Astrocyte of the cerebellum (primary cell): Measurements from ENCODE around the gene NOL6.

Experiments
- DNase-seq: peaks from one replicate; pipeline ENCODE4 v3.0.0-alpha.2; 2011; ENCODE audit warnings: low read depth
- H3K4me3 ChIP-seq: 2 replicates; pipeline ENCODE4 v1.5.1; 2011; ENCODE audit warnings: mild to moderate bottlenecking, low read depth, low read length, moderate library complexity
- in situ Hi-C: cut with HindIII; loops from 2 replicates; pipeline ENCODE4 v1.10.0; 2017; ENCODE audit warnings: low sequenced_read_pairs
- TF ChIP-seq, protein P1 (sequence below): IDR thresholded peaks from 2 replicates; pipeline ENCODE4 v1.5.1; 2012; ENCODE audit warnings: low read length, low read depth, moderate library complexity, mild to moderate bottlenecking; ENCODE audit errors: missing control alignments

The NOL6 gene

DNA sequence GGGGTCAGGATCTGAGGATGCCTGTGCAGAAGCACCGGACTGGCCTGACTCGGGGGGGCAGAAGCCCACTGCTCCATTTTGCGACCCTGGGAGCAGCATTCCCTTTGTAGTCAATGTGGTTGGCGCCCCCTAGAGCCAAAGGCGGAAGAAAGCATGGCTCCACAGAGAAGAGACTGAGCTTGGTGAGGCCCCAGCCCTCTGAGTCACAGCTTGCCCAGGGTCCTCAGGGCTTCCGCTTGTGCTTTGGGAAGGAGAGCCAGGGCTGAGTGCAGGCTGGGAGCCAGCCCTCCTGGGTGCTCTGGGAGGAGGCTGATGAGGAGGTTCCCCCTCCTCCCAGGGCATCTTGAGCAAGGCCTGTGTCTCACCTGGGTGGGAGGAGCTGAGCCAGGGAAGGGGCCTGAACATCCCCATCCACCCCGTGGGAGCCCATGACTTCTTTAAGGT is 20.9 kb downstream of the NOL6 start:
- in situ Hi-C loops: loop anchor here (25.0 kb wide), 1 partner anchor 166 kb away; the partner anchor contains the start of gene NFX1
- H3K4me3 ChIP-seq: no peak overlapping the region
- DNase-seq: peak; percentile 45
- TF ChIP-seq, protein P1, sequence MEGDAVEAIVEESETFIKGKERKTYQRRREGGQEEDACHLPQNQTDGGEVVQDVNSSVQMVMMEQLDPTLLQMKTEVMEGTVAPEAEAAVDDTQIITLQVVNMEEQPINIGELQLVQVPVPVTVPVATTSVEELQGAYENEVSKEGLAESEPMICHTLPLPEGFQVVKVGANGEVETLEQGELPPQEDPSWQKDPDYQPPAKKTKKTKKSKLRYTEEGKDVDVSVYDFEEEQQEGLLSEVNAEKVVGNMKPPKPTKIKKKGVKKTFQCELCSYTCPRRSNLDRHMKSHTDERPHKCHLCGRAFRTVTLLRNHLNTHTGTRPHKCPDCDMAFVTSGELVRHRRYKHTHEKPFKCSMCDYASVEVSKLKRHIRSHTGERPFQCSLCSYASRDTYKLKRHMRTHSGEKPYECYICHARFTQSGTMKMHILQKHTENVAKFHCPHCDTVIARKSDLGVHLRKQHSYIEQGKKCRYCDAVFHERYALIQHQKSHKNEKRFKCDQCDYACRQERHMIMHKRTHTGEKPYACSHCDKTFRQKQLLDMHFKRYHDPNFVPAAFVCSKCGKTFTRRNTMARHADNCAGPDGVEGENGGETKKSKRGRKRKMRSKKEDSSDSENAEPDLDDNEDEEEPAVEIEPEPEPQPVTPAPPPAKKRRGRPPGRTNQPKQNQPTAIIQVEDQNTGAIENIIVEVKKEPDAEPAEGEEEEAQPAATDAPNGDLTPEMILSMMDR: peak; percentile 78

DNA sequence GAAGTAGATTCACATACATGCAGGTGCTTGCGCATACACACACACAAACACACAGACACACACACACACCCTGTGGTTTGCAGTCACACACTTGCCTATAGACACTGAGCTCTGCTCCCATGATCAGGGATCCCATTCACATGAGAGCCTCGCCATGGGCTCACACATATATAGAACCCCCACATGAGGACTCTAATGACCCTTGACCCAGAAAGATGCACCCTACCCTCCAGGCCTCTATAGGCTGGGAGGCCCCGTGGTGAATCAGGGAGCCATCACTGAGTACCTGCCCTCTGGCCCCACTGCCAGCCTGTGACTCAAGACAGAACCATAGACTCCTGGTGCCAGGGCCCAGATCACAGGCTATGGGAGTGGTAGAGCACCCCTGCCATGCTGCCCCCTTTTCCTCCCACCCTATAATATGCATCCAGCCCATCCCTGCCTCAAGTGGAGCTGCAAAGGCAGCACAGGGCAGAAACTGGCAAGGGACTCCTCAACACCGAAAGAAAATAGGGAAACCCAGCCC is 23.0 kb downstream of the NOL6 start:
- no peak overlapping the region for H3K4me3 ChIP-seq
- no peak for DNase-seq
- in situ Hi-C loops: loop anchor here (25.0 kb wide), 1 partner anchor 163 kb away; the partner anchor contains the start of gene NFX1
- TF ChIP-seq, protein P1: no peak

DNA sequence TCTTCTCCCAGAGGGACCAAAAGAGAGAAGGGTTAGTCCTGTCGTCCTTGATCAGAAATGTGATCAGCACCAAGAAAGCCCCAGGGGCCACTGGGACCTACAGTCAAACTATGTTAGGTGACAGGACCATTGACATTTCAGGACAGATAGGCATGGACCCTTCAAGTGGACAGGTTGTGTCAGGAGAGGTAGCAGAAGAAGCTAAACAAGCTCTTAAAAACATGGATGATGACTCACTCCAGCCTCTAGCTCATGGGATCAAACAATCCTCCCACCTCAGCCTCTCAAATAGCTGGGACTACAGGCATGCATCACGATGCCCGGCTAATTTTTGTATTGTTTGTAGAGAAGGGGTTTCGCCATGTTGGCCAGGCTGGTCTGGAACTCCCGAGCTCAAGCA is 24.0 kb downstream of the NOL6 start:
- in situ Hi-C loops: loop anchor here (25.0 kb wide), 1 partner anchor 162 kb away; the partner anchor contains the start of gene NFX1
- TF ChIP-seq, protein P1: no peak
- no peak overlapping the region for H3K4me3 ChIP-seq
- no peak for DNase-seq

DNA sequence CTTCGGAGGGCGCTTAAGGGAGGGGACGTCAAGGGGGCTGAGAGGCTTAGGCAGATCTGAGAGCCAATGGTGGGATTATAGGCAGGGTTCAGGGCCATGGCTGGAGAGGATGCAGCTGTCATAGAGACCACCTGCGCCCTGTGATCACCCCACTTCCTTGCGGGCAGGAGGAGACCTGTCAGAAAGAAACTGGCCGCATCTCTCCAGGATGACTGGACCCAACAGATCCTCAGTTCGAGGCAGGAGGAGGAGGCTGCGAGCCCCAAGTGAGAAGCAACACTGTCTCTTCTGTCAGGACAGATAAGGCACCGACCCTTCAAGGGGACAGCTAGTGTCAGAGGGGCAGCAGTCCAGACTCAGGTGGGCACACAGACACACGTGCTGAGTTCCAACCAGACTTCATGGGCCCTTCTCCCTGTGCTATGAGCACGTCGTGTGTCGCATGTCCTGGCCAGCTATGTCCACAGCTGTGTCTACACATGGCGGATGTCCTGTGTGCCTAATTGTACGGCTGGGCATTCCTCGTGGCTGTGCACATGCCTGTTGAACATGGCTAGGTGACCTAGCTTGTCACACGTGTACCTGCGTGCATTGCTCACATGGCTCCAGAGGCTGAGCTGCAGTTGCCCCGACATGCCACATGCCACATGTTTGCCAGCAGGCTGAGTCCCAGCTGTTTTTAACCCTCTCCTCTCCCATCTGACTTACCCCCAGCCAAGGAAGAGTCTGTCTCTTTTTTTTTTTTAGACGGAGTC is 25.7 kb downstream of the NOL6 start:
- no peak for DNase-seq
- in situ Hi-C loops: no loop called here
- TF ChIP-seq, protein P1: no peak
- H3K4me3 ChIP-seq: peak overlapping the region; percentile 34

DNA sequence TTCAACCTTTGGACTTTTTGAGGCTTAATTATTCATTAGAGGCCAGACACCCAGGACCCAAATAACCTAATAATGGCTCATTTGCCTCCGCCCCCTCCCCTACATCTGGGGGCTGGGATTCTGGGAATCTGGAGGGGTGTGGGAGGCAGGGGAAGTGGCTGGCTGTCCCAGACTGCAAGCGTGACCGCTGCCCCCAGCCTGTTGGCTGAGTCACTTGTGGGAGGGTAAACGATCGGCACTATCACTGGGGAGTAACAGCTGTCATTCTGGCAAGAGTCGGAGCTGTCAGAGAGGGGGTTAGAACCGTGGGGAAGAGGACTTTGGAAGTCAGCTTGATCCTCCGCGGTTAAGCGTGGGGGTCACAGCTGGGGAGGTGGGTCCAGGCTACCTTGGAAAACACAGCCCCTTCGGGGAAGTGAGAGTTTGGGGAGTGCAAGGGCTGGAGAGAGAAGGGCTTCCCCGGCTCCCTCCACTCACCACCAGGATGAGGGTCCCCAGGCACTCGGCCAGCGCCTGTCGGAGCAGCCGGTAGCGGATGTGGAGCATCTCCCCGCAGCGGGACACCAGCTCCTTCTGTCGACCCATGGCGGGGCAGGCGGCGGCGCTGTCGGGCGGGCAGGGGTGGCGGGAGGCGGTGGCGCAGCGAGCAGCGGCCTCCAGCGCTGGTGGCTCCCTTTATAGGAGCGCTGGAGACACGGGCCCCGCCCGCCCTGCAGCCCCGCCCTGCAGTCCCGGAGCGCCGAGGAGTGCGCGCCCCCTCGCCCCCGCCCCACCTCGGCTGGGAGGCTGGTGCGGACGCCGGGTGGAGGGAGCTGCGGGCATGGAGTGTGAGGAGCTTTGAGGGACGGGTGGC is 26.6 kb downstream of the NOL6 start, which contains the start of gene AQP3:
AQP3 (minus strand) TSS at position 648 of the 853 bp plus-strand sequence; CDS start at position 585, 63 bp downstream.
- peak within 1 kb of the TSS; percentile 34 for H3K4me3 ChIP-seq
- TF ChIP-seq, protein P1: no peak
- DNase-seq: no peak
- in situ Hi-C loops: no loop called here
